HG03139 (cell line): Measurements from ENCODE around the gene FDPS.

Experiments used
- ATAC-seq: cut with Tn5 transposase; IDR thresholded peaks from one replicate; pipeline ENCODE4 v1.9.1; 2021; ENCODE audit not compliant: unreplicated experiment

Gene FDPS

DNA sequence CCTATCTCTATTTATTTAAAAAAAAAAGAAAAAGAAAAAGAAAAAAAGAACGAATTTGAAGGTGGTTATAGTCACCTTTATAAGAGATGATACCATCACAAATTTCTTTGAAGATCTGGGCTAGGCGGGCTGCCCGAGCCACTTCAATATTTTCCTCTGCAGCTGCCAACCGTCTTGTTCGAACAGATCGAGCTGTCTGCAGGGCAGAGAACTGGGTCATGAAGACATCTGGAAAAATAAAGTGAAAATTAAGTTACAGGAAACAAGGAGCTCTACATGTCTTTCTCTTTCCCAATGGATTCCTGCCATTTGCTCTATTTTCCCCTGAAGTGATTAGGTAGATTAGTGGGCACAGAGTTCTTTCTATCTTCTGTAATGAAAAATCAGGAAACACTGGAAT lies 44.0 kb downstream of the FDPS start:
- no peak for ATAC-seq

GRCh38 chr1:155360051-155360450 lies 51.4 kb downstream of the FDPS start:
- no peak for ATAC-seq
